ENCODE measurements around the gene TRAF4. TPM values are rescaled to one million over a fixed set of nuclear protein-coding genes. Genes with fewer than 3 reads are reported as not detected.

The TRAF4 gene
- total and polyA plus RNA-seq, 2 donors (not counting 3 experiments of a cell fraction or from before 2014, with no cell fraction given) = 79.5 to 83.9 TPM

DNA sequence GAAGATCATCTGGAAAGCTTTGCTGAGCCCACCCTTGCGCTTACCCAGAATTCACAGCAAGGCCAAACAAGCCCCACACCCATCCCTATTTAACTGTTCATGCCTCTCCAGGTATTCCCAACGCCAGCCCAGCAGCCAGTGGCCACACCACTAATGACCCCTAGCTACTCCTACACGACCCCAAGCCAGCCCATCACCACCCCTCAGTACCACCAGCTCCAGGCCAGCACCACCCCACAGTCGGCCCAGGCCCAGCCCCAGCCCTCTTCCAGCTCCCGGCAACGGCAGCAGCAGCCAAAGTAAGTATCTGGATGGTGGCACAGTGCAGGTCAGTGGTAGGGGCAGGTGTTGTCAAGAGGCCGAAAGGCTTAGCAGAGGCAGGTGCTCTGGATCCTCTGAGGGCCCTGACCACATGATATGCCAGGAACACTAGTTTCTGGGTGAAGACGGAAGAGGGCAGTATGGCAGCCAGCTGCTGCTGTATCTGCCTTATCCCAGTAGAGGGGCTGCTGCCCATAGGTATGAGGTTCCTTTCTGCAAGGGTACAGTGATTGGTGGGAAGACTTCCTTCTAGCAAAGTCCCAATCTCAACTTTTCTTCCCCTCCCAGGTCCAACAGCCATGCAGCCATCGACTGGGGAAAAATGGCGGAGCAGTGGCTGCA, 42.9 kb upstream of the TRAF4 start:
- H3K36me3 ChIP-seq (ENCODE audit: control insufficient read depth in 2 of 2, extremely low read depth in 1 of 2, insufficient read depth in 2 of 2, low read length in 2 of 2) = peaks cover 15 to 71% of the 10 kb centered on the region in 2 experiments
- no peak for FAIRE-seq
- H3K4me1 ChIP-seq (ENCODE audit: control insufficient read depth, extremely low read depth, insufficient read depth, low read length) = no peaks in the 10 kb centered on the region
- TF ChIP-seq EZH2 (IDR thresholded peaks at IDR 0.05; ENCODE audit: borderline replicate concordance, low read depth, low read length, severe bottlenecking) (no peak), MYC (IDR thresholded peaks at IDR 0.05; ENCODE audit: low read depth, low read length) (no peak), JUN (IDR thresholded peaks at IDR 0.05; ENCODE audit: borderline replicate concordance, insufficient read depth, insufficient read length, low read depth) (no peak), FOS (IDR thresholded peaks at IDR 0.05; ENCODE audit: borderline replicate concordance, insufficient read depth, low read length) (no peak), POLR2A (IDR thresholded peaks at IDR 0.05; ENCODE audit: low read depth, low read length) (no peak), POLR2AphosphoS5 (IDR thresholded peaks at IDR 0.05; ENCODE audit: insufficient read depth, low read depth, low read length) (no peak), GATA2 (IDR thresholded peaks at IDR 0.05; ENCODE audit: insufficient read depth, insufficient read length, low read depth, low read length) (no peak)
- TF ChIP-seq, protein P1, sequence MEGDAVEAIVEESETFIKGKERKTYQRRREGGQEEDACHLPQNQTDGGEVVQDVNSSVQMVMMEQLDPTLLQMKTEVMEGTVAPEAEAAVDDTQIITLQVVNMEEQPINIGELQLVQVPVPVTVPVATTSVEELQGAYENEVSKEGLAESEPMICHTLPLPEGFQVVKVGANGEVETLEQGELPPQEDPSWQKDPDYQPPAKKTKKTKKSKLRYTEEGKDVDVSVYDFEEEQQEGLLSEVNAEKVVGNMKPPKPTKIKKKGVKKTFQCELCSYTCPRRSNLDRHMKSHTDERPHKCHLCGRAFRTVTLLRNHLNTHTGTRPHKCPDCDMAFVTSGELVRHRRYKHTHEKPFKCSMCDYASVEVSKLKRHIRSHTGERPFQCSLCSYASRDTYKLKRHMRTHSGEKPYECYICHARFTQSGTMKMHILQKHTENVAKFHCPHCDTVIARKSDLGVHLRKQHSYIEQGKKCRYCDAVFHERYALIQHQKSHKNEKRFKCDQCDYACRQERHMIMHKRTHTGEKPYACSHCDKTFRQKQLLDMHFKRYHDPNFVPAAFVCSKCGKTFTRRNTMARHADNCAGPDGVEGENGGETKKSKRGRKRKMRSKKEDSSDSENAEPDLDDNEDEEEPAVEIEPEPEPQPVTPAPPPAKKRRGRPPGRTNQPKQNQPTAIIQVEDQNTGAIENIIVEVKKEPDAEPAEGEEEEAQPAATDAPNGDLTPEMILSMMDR (IDR thresholded peaks at IDR 0.05; ENCODE audit: extremely low read depth in 1 of 2, insufficient read depth in 1 of 2, low read depth in 1 of 2, low read length in 2 of 2) = no peak
- TF ChIP-seq, protein P2, sequence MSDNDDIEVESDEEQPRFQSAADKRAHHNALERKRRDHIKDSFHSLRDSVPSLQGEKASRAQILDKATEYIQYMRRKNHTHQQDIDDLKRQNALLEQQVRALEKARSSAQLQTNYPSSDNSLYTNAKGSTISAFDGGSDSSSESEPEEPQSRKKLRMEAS (IDR thresholded peaks at IDR 0.05; ENCODE audit: insufficient read depth, insufficient read length) = no peak
- H3K27me3 ChIP-seq (ENCODE audit: control insufficient read depth in 2 of 2, insufficient read depth in 2 of 2, low read length in 2 of 2) = no peaks in the 10 kb centered on the region
- H2AFZ ChIP-seq (ENCODE audit: low read depth, low read length) = no peak overlapping the region
- ChIA-PET CTCF (no interaction called here), POLR2A (no interaction called here)
- intact Hi-C loops (cut with micrococcal nuclease) (no loop called here), dilution Hi-C loops (cut with MboI; ENCODE audit: extremely low pct_ligation_motif_present, low sequenced_read_pairs) (no loop called here)
- DNase-seq (ENCODE audit: low read depth, low spot score) = no peak
- no peaks in the 10 kb centered on the region for H3K9me1 ChIP-seq (replicated peaks; ENCODE audit: control insufficient read depth, extremely low read depth, insufficient read depth, low read length)
- no peak overlapping the region for H3K4me3 ChIP-seq (replicated peaks in 1 of 3; ENCODE audit: insufficient read depth in 1 of 3, low read depth in 1 of 3, low read length in 3 of 3)
- no peaks in the 10 kb centered on the region for H3K79me2 ChIP-seq (ENCODE audit: control insufficient read depth, insufficient read depth, low read length)
- no TSS peak for BruUV-seq (replicated peaks)
- no peak overlapping the region for H3K4me2 ChIP-seq (ENCODE audit: insufficient read depth, low read length)
- H3K27ac ChIP-seq (ENCODE audit: insufficient read depth, low read depth, low read length) = no peak overlapping the region
- H3K9me3 ChIP-seq (replicated peaks; ENCODE audit: control insufficient read depth, insufficient read depth, low read length) = no peaks in the 10 kb centered on the region
- H3K9ac ChIP-seq (replicated peaks; ENCODE audit: extremely low read depth, insufficient read depth, low read length) = no peak overlapping the region
- no peaks in the 10 kb centered on the region for H4K20me1 ChIP-seq (replicated peaks; ENCODE audit: control insufficient read depth, extremely low read depth, insufficient read depth, low read length)

Data from endothelial cell of umbilical vein (primary cell).